CD14-positive monocyte (primary cell): ENCODE measurements around the gene SLC6A8. TPM values are rescaled to one million over a fixed set of nuclear protein-coding genes. Genes with fewer than 3 reads are reported as not detected.

Experiments used
- DNase-seq, 3 donors: peaks; one replicate each; pipeline ENCODE4 v3.0.0-alpha.2; 2011 to 2022
- H2AFZ ChIP-seq: 2 replicates; pipeline ENCODE4 v1.6.0; 2012; ENCODE audit warnings: mild to moderate bottlenecking, low read depth, low read length, inconsistent platforms; ENCODE audit not compliant: insufficient read depth, poor library complexity, severe bottlenecking
- H3K27ac ChIP-seq, 2 donors: 1 replicate in 1 of 2; 2 replicates in 1 of 2; pipeline ENCODE4 v1.5.1; 2012 to 2013; ENCODE audit warnings: low read length in 2 of 2, control low read depth in 1 of 2, inconsistent platforms in 1 of 2, low read depth in 1 of 2, mild to moderate bottlenecking in 1 of 2
- H3K27me3 ChIP-seq, 2 donors: one replicate each; pipeline versions ENCODE4 v1.6.0 to v1.6.1; 2011 to 2013; ENCODE audit warnings: low read length in 2 of 2; ENCODE audit not compliant: control insufficient read depth in 2 of 2, insufficient read depth in 2 of 2
- H3K36me3 ChIP-seq, 2 donors: replicated peaks in 1 of 2; 1 replicate in 1 of 2; 2 replicates in 1 of 2; pipeline versions ENCODE4 v1.5.1 to v1.6.1; 2012 to 2013; ENCODE audit warnings: low read length in 2 of 2, control low read depth in 1 of 2, inconsistent platforms in 1 of 2, mild to moderate bottlenecking in 1 of 2; ENCODE audit not compliant: insufficient read depth in 2 of 2, control insufficient read depth in 1 of 2
- H3K4me1 ChIP-seq, 2 donors: 1 replicate in 1 of 2; 2 replicates in 1 of 2; pipeline versions ENCODE4 v1.5.1 to v1.6.1; 2012 to 2013; ENCODE audit warnings: low read length in 2 of 2, control low read depth in 1 of 2, inconsistent platforms in 1 of 2, mild to moderate bottlenecking in 1 of 2, moderate library complexity in 1 of 2; ENCODE audit not compliant: insufficient read depth in 2 of 2, control insufficient read depth in 1 of 2
- H3K4me2 ChIP-seq: replicated peaks from 2 replicates; pipeline ENCODE3; 2012; ENCODE audit warnings: low read length, moderate library complexity, mild to moderate bottlenecking; ENCODE audit not compliant: poor library complexity, severe bottlenecking; ENCODE audit errors: extremely low read depth
- H3K4me3 ChIP-seq, 3 experiments: fragments of 200-600 bp in 1 of 3; sonication (generic) in 1 of 3; replicated peaks in 1 of 3; 1 replicate in 2 of 3; 2 replicates in 1 of 3; pipeline ENCODE4 v1.5.1; 2011 to 2013; ENCODE audit warnings: low read length in 3 of 3, mild to moderate bottlenecking in 3 of 3, control low read depth in 2 of 3, low read depth in 2 of 3, inconsistent platforms in 1 of 3, moderate library complexity in 1 of 3
- H3K79me2 ChIP-seq: 2 replicates; pipeline ENCODE4 v1.6.0; 2012; ENCODE audit warnings: mild to moderate bottlenecking, control low read depth, inconsistent platforms, low read length, moderate library complexity; ENCODE audit not compliant: insufficient read depth
- H3K9ac ChIP-seq: 2 replicates; pipeline ENCODE4 v1.6.0; 2017; ENCODE audit warnings: low read length, mild to moderate bottlenecking; ENCODE audit not compliant: insufficient read depth, poor library complexity, severe bottlenecking
- H3K9me3 ChIP-seq, 2 donors: replicated peaks in 1 of 2; 1 replicate in 1 of 2; 2 replicates in 1 of 2; pipeline versions ENCODE4 v1.5.1 to v1.6.1; 2012 to 2013; ENCODE audit warnings: low read length in 2 of 2, control low read depth in 1 of 2; ENCODE audit not compliant: control insufficient read depth in 1 of 2, insufficient read depth in 1 of 2
- H4K20me1 ChIP-seq: 2 replicates; pipeline ENCODE4 v1.6.0; 2012; ENCODE audit warnings: mild to moderate bottlenecking, low read length, control low read depth, moderate library complexity; ENCODE audit not compliant: insufficient read depth
- H3K27ac Mint-ChIP-seq, 7 donors: one replicate each; pipeline ENCODE4 v1.8.0; 2020; ENCODE audit warnings: mild to moderate bottlenecking in 7 of 7, mixed read lengths in 7 of 7, moderate library complexity in 6 of 7, inconsistent platforms in 2 of 7
- H3K27me3 Mint-ChIP-seq, 3 donors: one replicate each; pipeline ENCODE4 v1.8.0; 2021 to 2022; ENCODE audit warnings: low read depth in 3 of 3, mild to moderate bottlenecking in 3 of 3, mixed read lengths in 3 of 3, moderate library complexity in 3 of 3, inconsistent platforms in 1 of 3
- H3K36me3 Mint-ChIP-seq, 2 donors: one replicate each; pipeline ENCODE4 v1.8.0; 2020; ENCODE audit warnings: mixed read lengths in 2 of 2, inconsistent platforms in 1 of 2, mild to moderate bottlenecking in 1 of 2
- H3K4me1 Mint-ChIP-seq: one replicate; pipeline ENCODE4 v1.8.0; 2020; ENCODE audit warnings: mild to moderate bottlenecking, mixed read lengths
- H3K4me3 Mint-ChIP-seq, 2 donors: one replicate each; pipeline ENCODE4 v1.8.0; 2020; ENCODE audit warnings: mild to moderate bottlenecking in 2 of 2, mixed read lengths in 2 of 2, moderate library complexity in 1 of 2
- H3K9me3 Mint-ChIP-seq, 7 donors: one replicate each; pipeline ENCODE4 v1.8.0; 2020 to 2022; ENCODE audit warnings: mixed read lengths in 7 of 7, mild to moderate bottlenecking in 6 of 7, moderate library complexity in 6 of 7, inconsistent platforms in 2 of 7
- WGBS: methylation state at CpG from one replicate; pipeline ENCODE4 v1.1.5; 2013; ENCODE audit warnings: missing lambda C conversion rate; ENCODE audit not compliant: insufficient coverage; 5-methylcytosine and 5-hydroxymethylcytosine counted together
- intact Hi-C, 2 donors: fragments of 100-400 bp; cut with micrococcal nuclease; formaldehyde crosslinking; loops; one replicate each; pipeline versions ENCODE4 v1.15.0 to v1.15.1; 2023
- polyA plus RNA-seq, 3 donors: library from polyadenylated mRNA; depleted of rRNA in 1 of 3; unstranded in 2 of 3; stranded (reverse) in 1 of 3; fragments of 300-500 nt in 2 of 3; fragments of >200 nt in 1 of 3; fragmentation: Illumina TruSeq in 2 of 3; gene quantifications; 1 replicate in 2 of 3; 2 replicates in 1 of 3; pipeline ENCODE4 v1.2.3, GENCODE V29; 2012 to 2021
- TF ChIP-seq, protein P1 (sequence below): fragments of 200-600 bp; IDR thresholded peaks from one replicate; pipeline ENCODE4 v1.8.0; 2022; ENCODE audit warnings: antibody characterized with exemption, mild to moderate bottlenecking

Gene SLC6A8
- polyA plus RNA-seq, 3 donors: 0.23 to 5.6 (median 0.85) TPM

DNA sequence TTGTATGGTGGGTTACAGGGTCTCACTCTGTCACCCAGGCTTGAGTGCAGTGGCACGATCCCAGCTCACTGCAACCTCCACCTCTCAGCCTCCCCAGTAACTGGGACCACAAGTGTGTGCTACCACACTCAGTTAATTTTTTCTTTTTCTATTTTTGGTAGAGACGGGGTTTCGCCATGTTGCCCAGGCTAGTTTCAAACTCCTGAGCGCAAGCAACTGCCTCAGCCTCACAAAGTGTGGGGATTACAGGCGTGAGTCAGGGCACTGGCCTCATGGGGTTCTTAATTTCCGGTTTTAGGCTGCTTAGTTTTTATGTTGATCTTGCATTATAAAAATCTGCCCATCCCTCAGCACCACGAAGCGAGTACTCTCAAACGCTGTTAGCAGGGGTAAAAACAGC is 29.7 kb downstream of the SLC6A8 start:
- Histone ChIP-seq H4K20me1 (peaks cover 73% of the 10 kb centered on the region), H3K9ac (no peak overlapping the region), H3K4me1 (peaks cover 18 to 20% of the 10 kb centered on the region in 2 donors), H3K4me3 (no peak overlapping the region), H2AFZ (no peak overlapping the region), H3K27ac (no peak overlapping the region), H3K36me3 (peaks cover 39 to 76% of the 10 kb centered on the region in 2 donors), H3K4me2 (no peak overlapping the region), H3K9me3 (no peaks in the 10 kb centered on the region), H3K79me2 (peaks cover 33% of the 10 kb centered on the region), H3K27me3 (no peaks in the 10 kb centered on the region)
- peaks cover 0 to 18% (median 1%) of the 10 kb centered on the region in 3 donors for H3K27me3 Mint-ChIP-seq
- WGBS: 92% methylated on average over 2 of the region's 9 CpGs
- no peak for DNase-seq
- H3K36me3 Mint-ChIP-seq: peaks cover 50 to 63% of the 10 kb centered on the region in 2 donors
- H3K9me3 Mint-ChIP-seq: no peaks in the 10 kb centered on the region
- intact Hi-C loops: no loop called here
- peaks cover 16% of the 10 kb centered on the region for H3K4me1 Mint-ChIP-seq
- TF ChIP-seq, protein P1, sequence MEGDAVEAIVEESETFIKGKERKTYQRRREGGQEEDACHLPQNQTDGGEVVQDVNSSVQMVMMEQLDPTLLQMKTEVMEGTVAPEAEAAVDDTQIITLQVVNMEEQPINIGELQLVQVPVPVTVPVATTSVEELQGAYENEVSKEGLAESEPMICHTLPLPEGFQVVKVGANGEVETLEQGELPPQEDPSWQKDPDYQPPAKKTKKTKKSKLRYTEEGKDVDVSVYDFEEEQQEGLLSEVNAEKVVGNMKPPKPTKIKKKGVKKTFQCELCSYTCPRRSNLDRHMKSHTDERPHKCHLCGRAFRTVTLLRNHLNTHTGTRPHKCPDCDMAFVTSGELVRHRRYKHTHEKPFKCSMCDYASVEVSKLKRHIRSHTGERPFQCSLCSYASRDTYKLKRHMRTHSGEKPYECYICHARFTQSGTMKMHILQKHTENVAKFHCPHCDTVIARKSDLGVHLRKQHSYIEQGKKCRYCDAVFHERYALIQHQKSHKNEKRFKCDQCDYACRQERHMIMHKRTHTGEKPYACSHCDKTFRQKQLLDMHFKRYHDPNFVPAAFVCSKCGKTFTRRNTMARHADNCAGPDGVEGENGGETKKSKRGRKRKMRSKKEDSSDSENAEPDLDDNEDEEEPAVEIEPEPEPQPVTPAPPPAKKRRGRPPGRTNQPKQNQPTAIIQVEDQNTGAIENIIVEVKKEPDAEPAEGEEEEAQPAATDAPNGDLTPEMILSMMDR: no peak
- peak overlapping the region in 1 of 7 donors; percentile 36 for H3K27ac Mint-ChIP-seq
- H3K4me3 Mint-ChIP-seq: no peak overlapping the region

DNA sequence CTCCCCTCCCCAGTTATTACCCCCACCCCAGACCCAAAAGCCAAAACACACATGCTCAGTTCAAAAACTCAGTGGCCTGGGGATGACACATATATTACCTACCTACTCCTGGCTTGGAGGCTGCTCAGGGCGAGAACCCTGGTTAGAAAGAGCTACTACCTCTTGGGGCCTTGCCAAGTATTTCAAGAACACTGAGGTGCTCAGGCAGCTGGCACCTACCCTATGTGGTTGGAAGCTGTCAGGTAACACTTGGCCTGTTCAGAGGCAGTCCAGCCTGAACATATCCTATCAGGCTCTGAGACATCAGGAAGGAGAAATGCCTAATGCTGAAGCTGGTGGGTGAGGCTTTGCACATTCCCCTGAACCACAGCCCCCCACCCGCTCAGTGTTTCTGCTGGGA is 31.5 kb downstream of the SLC6A8 start:
- Histone ChIP-seq H2AFZ (no peak overlapping the region), H3K9me3 (peaks cover 0 to 7% of the 10 kb centered on the region in 2 donors), H3K4me1 (peaks cover 17 to 21% of the 10 kb centered on the region in 2 donors), H3K4me3 (no peak overlapping the region), H3K36me3 (peaks cover 39 to 62% of the 10 kb centered on the region in 2 donors), H3K27me3 (no peaks in the 10 kb centered on the region), H3K27ac (no peak overlapping the region), H4K20me1 (peaks cover 74% of the 10 kb centered on the region), H3K9ac (no peak overlapping the region), H3K79me2 (peaks cover 51% of the 10 kb centered on the region), H3K4me2 (no peak overlapping the region)
- DNase-seq: no peak
- no peak overlapping the region for H3K4me3 Mint-ChIP-seq
- TF ChIP-seq, protein P1: no peak
- intact Hi-C loops: no loop called here
- peaks cover 0 to 18% (median 1%) of the 10 kb centered on the region in 3 donors for H3K27me3 Mint-ChIP-seq
- peaks cover 0 to 5% (median 0%) of the 10 kb centered on the region in 7 donors for H3K9me3 Mint-ChIP-seq
- no peak overlapping the region for H3K27ac Mint-ChIP-seq
- peaks cover 42 to 58% of the 10 kb centered on the region in 2 donors for H3K36me3 Mint-ChIP-seq
- H3K4me1 Mint-ChIP-seq: peaks cover 18% of the 10 kb centered on the region
- no CpG with 5 or more reads among the region's 2 CpGs for WGBS
